Vagina (tissue), 2 donors: ENCODE data around the gene DDR1. TPM values are rescaled to one million over a fixed set of nuclear protein-coding genes. Genes with fewer than 3 reads are reported as not detected.
"Not testable (repeated sequence)": the region's sequence is repeated elsewhere in the genome, so short reads cannot be mapped to it uniquely, and the experiment has no call there.

Experiments used
- DNase-seq, 2 donors: peaks; one replicate each; pipeline ENCODE4 v3.0.0-alpha.2; 2017; ENCODE audit errors: extremely low spot score in 2 of 2
- H3K27ac ChIP-seq: fragments of 200-600 bp; sonication (generic); one replicate; pipeline ENCODE4 v1.5.1; 2019
- H3K27me3 ChIP-seq: fragments of 200-600 bp; sonication (generic); one replicate; pipeline ENCODE4 v1.5.1; 2019
- H3K36me3 ChIP-seq, 2 donors: fragments of 200-600 bp; sonication (generic); one replicate each; pipeline ENCODE4 v1.5.1; 2017 to 2019
- H3K4me1 ChIP-seq: fragments of 200-600 bp; sonication (generic); one replicate; pipeline ENCODE4 v1.5.1; 2019
- H3K4me3 ChIP-seq, 2 donors: fragments of 200-600 bp; sonication (generic); 1 replicate in 1 of 2; 2 replicates in 1 of 2; pipeline ENCODE4 v1.5.1; 2016 to 2019
- H3K9me3 ChIP-seq: fragments of 200-600 bp; sonication (generic); one replicate; pipeline ENCODE4 v1.5.1; 2019
- CTCF ChIP-seq, 3 experiments: fragments of 450-650 bp in 2 of 3; fragments of 200-600 bp in 1 of 3; sonication (generic) in 1 of 3; IDR thresholded peaks; one replicate each; pipeline ENCODE4 v1.5.1; 2017 to 2019; ENCODE audit warnings: antibody characterized with exemption in 3 of 3, mild to moderate bottlenecking in 2 of 3, moderate library complexity in 2 of 3
- POLR2A ChIP-seq, 2 donors: fragments of 450-650 bp; IDR thresholded peaks; one replicate each; pipeline ENCODE4 v1.6.1; 2017; ENCODE audit warnings: antibody characterized with exemption in 2 of 2, mild to moderate bottlenecking in 2 of 2, moderate library complexity in 2 of 2
- POLR2AphosphoS5 ChIP-seq, 2 donors: sonication (generic); formaldehyde crosslinking; IDR thresholded peaks; one replicate each; pipeline ENCODE4 v1.9.0; 2017; ENCODE audit warnings: antibody characterized with exemption in 2 of 2, mild to moderate bottlenecking in 2 of 2, low read depth in 1 of 2; ENCODE audit not compliant: insufficient read depth in 1 of 2
- intact Hi-C: fragments of 100-400 bp; cut with DNase I; formaldehyde crosslinking; loops from one replicate; pipeline ENCODE4 v1.15.1; 2023
- total RNA-seq: library from RNA; depleted of rRNA; stranded (reverse); fragments of >200 nt; gene quantifications from one replicate; pipeline ENCODE4 v1.2.3, GENCODE V29; 2016

DDR1 gene
- total RNA-seq, 1 donor from 2014 or later = 71.5 TPM

- Histone ChIP-seq H3K4me1 (peaks cover 24% of the 10 kb centered on the region), H3K27me3 (no peaks in the 10 kb centered on the region), H3K4me3 (peak overlapping the region; percentile 61 to 88), H3K27ac (peak overlapping the region; percentile 50), H3K9me3 (no peaks in the 10 kb centered on the region), H3K36me3 (peaks cover 0 to 23% of the 10 kb centered on the region in 2 donors)
- TF ChIP-seq POLR2AphosphoS5 (IDR thresholded peaks at IDR 0.05; ENCODE audit: insufficient read depth in 1 of 2, low read depth in 1 of 2) (no peak), CTCF (IDR thresholded peaks at IDR 0.05) (no peak), POLR2A (IDR thresholded peaks at IDR 0.05) (no peak)
- intact Hi-C loops = no loop called here
- DNase-seq = no peak
Observed at GRCh38 chr6:30908700-30909099, 24.4 kb downstream of the DDR1 start.

- H3K4me3 ChIP-seq, H3K27me3 ChIP-seq, intact Hi-C loops, DNase-seq, H3K27ac ChIP-seq, H3K9me3 ChIP-seq: not testable (repeated sequence)
- peaks cover 36% of the 10 kb centered on the region for H3K4me1 ChIP-seq
- H3K36me3 ChIP-seq = peaks cover 0 to 23% of the 10 kb centered on the region in 2 donors
Observed at GRCh38 chr6:30910473-30910872, 26.2 kb downstream of the DDR1 start.

GRCh38 chr6:30912746-30913520 is 28.6 kb downstream of the DDR1 start:
- peak overlapping the region; percentile 94 for H3K27ac ChIP-seq
- DNase-seq = no peak
- peak overlapping the region in 1 of 2 donors; percentile 56 for H3K4me3 ChIP-seq

GRCh38 chr6:30913721-30914075 is 29.4 kb downstream of the DDR1 start:
- TF ChIP-seq POLR2A (IDR thresholded peaks at IDR 0.05) (no peak), POLR2AphosphoS5 (IDR thresholded peaks at IDR 0.05; ENCODE audit: insufficient read depth in 1 of 2, low read depth in 1 of 2) (no peak), CTCF (IDR thresholded peaks at IDR 0.05) (no peak)
- Histone ChIP-seq H3K36me3 (peaks cover 0 to 23% of the 10 kb centered on the region in 2 donors), H3K9me3 (no peaks in the 10 kb centered on the region), H3K27ac (peak overlapping the region; percentile 94), H3K4me1 (peaks cover 32% of the 10 kb centered on the region), H3K4me3 (peak overlapping the region; percentile 56 to 65), H3K27me3 (no peaks in the 10 kb centered on the region)
- intact Hi-C loops = no loop called here
- peak in 1 of 2 donors; percentile 91 for DNase-seq

More at GRCh38 chr6:30912746-30913520, 28.6 kb downstream of the DDR1 start:
- H3K36me3 ChIP-seq = peaks cover 0 to 23% of the 10 kb centered on the region in 2 donors
- intact Hi-C loops = no loop called here
- TF ChIP-seq CTCF (IDR thresholded peaks at IDR 0.05) = no peak
- TF ChIP-seq POLR2AphosphoS5 (IDR thresholded peaks at IDR 0.05; ENCODE audit: insufficient read depth in 1 of 2, low read depth in 1 of 2) = no peak
- TF ChIP-seq POLR2A (IDR thresholded peaks at IDR 0.05) = no peak
- H3K27me3 ChIP-seq = no peaks in the 10 kb centered on the region
- peaks cover 37% of the 10 kb centered on the region for H3K4me1 ChIP-seq
- H3K9me3 ChIP-seq = no peaks in the 10 kb centered on the region

- H3K36me3 ChIP-seq = peaks cover 0 to 28% of the 10 kb centered on the region in 2 donors
Observed at GRCh38 chr6:30914076-30914853, 29.9 kb downstream of the DDR1 start, which contains the start of gene VARS2. Gene VARS2, plus strand, starts transcription at chr6:30914238. Its CDS starts 599 bp downstream, at chr6:30914837.

More at GRCh38 chr6:30914076-30914853, 29.9 kb downstream of the DDR1 start, which contains the start of gene VARS2:
- peak within 1 kb of the TSS; percentile 56 to 65 for H3K4me3 ChIP-seq
- no peaks in the 10 kb centered on the region for H3K9me3 ChIP-seq
- peak within 1 kb of the TSS; percentile 94 for H3K27ac ChIP-seq
- peak in 1 of 2 donors; percentile 57 for TF ChIP-seq POLR2A (IDR thresholded peaks at IDR 0.05)
- peak in 1 of 3 experiments; percentile 35 for TF ChIP-seq CTCF (IDR thresholded peaks at IDR 0.05)
- peak; percentile 76 for TF ChIP-seq POLR2AphosphoS5 (IDR thresholded peaks at IDR 0.05; ENCODE audit: insufficient read depth in 1 of 2, low read depth in 1 of 2)
- no peaks in the 10 kb centered on the region for H3K27me3 ChIP-seq
- peak in 1 of 2 donors; percentile 97 for DNase-seq
- intact Hi-C loops = no loop called here
- peaks cover 27% of the 10 kb centered on the region for H3K4me1 ChIP-seq
